ENCODE measurements around the gene SAXO1. TPM values are rescaled to one million over a fixed set of nuclear protein-coding genes. Genes with fewer than 3 reads are reported as not detected.
"Not testable (repeated sequence)": the region's sequence is repeated elsewhere in the genome, so short reads cannot be mapped to it uniquely, and the experiment has no call there.

Gene SAXO1
- total and polyA plus RNA-seq, 12 donors = under 0.01 to 0.94 (median 0.23) TPM; not detected in 4

- Histone ChIP-seq H3K4me3 (no peak overlapping the region), H3K27me3 (peaks cover 3% of the 10 kb centered on the region), H3K27ac (no peak overlapping the region), H3K4me1 (replicated peaks in 1 of 2) (peaks cover 0 to 4% of the 10 kb centered on the region in 2 donors), H3K9me3 (replicated peaks in 1 of 3) (no peaks in the 10 kb centered on the region), H3K36me3 (replicated peaks in 1 of 2) (no peaks in the 10 kb centered on the region)
- 94 to 97% (median 96%) methylated on average over 16 to 22 of the region's 22 CpGs for WGBS, 4 donors
- no peak for TF ChIP-seq CTCF (IDR thresholded peaks at IDR 0.05)
- no peak for TF ChIP-seq POLR2A (IDR thresholded peaks at IDR 0.05)
- intact Hi-C loops (cut with DNase I) = no loop called here
- no peak for DNase-seq
Measured at GRCh38 chr9:19027825-19028224, 5.2 kb downstream of the SAXO1 start.

- Histone ChIP-seq H3K9me3 (replicated peaks in 1 of 3) (no peaks in the 10 kb centered on the region), H3K36me3 (replicated peaks in 1 of 2) (no peaks in the 10 kb centered on the region), H3K4me1 (replicated peaks in 1 of 2) (peaks cover 0 to 4% of the 10 kb centered on the region in 2 donors), H3K27me3 (peaks cover 3% of the 10 kb centered on the region), H3K27ac (no peak overlapping the region), H3K4me3 (no peak overlapping the region)
- TF ChIP-seq CTCF (IDR thresholded peaks at IDR 0.05) = no peak
- TF ChIP-seq POLR2A (IDR thresholded peaks at IDR 0.05) = no peak
- no peak for DNase-seq
- intact Hi-C loops (cut with DNase I) = no loop called here
- WGBS, 4 donors = 86 to 90% (median 88%) methylated on average over 6 of the region's 6 CpGs
Measured at GRCh38 chr9:19026375-19026774, 6.6 kb downstream of the SAXO1 start.

GRCh38 chr9:19023078-19023477 is 9.9 kb downstream of the SAXO1 start:
- DNase-seq = no peak
- intact Hi-C loops (cut with DNase I) = no loop called here
- Histone ChIP-seq H3K27ac (no peak overlapping the region), H3K36me3 (replicated peaks in 1 of 2) (no peaks in the 10 kb centered on the region), H3K4me3 (no peak overlapping the region), H3K4me1 (replicated peaks in 1 of 2) (no peaks in the 10 kb centered on the region), H3K9me3 (replicated peaks in 1 of 3) (no peaks in the 10 kb centered on the region), H3K27me3 (no peaks in the 10 kb centered on the region)
- WGBS, 4 donors = 86 to 98% (median 89%) methylated on average over 5 of the region's 5 CpGs
- no peak for TF ChIP-seq CTCF (IDR thresholded peaks at IDR 0.05)
- TF ChIP-seq POLR2A (IDR thresholded peaks at IDR 0.05) = no peak

GRCh38 chr9:19022206-19022605 is 10.8 kb downstream of the SAXO1 start:
- no peaks in the 10 kb centered on the region for H3K9me3 ChIP-seq (replicated peaks in 1 of 3)
- WGBS, 4 donors = 94 to 99% (median 97%) methylated on average over 2 of the region's 2 CpGs

GRCh38 chr9:19021649-19022048 is 11.4 kb downstream of the SAXO1 start:
- WGBS, 4 donors = 89 to 100% (median 96%) methylated on average over 2 of the region's 2 CpGs
- intact Hi-C loops (cut with DNase I); H3K27me3 ChIP-seq; H3K27ac ChIP-seq; H3K4me3 ChIP-seq; DNase-seq; H3K9me3 ChIP-seq (replicated peaks in 1 of 3); H3K4me1 ChIP-seq (replicated peaks in 1 of 2); H3K36me3 ChIP-seq (replicated peaks in 1 of 2): not testable (repeated sequence)

More at GRCh38 chr9:19022206-19022605, 10.8 kb downstream of the SAXO1 start:
- Histone ChIP-seq H3K4me3 (no peak overlapping the region), H3K27ac (no peak overlapping the region), H3K27me3 (no peaks in the 10 kb centered on the region), H3K4me1 (replicated peaks in 1 of 2) (no peaks in the 10 kb centered on the region), H3K36me3 (replicated peaks in 1 of 2) (no peaks in the 10 kb centered on the region)
- DNase-seq = no peak
- TF ChIP-seq POLR2A (IDR thresholded peaks at IDR 0.05) (no peak), CTCF (IDR thresholded peaks at IDR 0.05) (no peak)
- intact Hi-C loops (cut with DNase I) = no loop called here

Measured in adrenal gland (tissue), 12 donors.